ENCODE results near the gene TTC3.

Gene TTC3

GRCh38 chr21:37233551-37234146 is 160.6 kb downstream of the TTC3 start:
- H3K4me3 ChIP-seq (ENCODE audit: low read depth, low read length), result no peak overlapping the region
- DNase-seq (ENCODE audit: low read depth), result no peak
- no peak for TF ChIP-seq CTCF (IDR thresholded peaks at IDR 0.05; ENCODE audit: insufficient read depth, low read depth, low read length, missing control alignments)

GRCh38 chr21:37237346-37237745 is 164.3 kb downstream of the TTC3 start:
- H3K4me3 ChIP-seq (ENCODE audit: low read depth, low read length), result no peak overlapping the region
- TF ChIP-seq CTCF (IDR thresholded peaks at IDR 0.05; ENCODE audit: insufficient read depth, low read depth, low read length, missing control alignments), result no peak
- no peak for DNase-seq (ENCODE audit: low read depth)

- TF ChIP-seq CTCF (IDR thresholded peaks at IDR 0.05; ENCODE audit: insufficient read depth, low read depth, low read length, missing control alignments), result no peak
- DNase-seq (ENCODE audit: low read depth), result no peak
Measured at GRCh38 chr21:37237764-37238163, 164.7 kb downstream of the TTC3 start.

GRCh38 chr21:37240978-37241377 is 167.9 kb downstream of the TTC3 start:
- no peak for DNase-seq (ENCODE audit: low read depth)
- H3K4me3 ChIP-seq (ENCODE audit: low read depth, low read length), result no peak overlapping the region
- TF ChIP-seq CTCF (IDR thresholded peaks at IDR 0.05; ENCODE audit: insufficient read depth, low read depth, low read length, missing control alignments), result no peak

More at GRCh38 chr21:37237764-37238163, 164.7 kb downstream of the TTC3 start:
- H3K4me3 ChIP-seq (ENCODE audit: low read depth, low read length), result no peak overlapping the region

GRCh38 chr21:37241426-37241825 is 168.4 kb downstream of the TTC3 start:
- H3K4me3 ChIP-seq (ENCODE audit: low read depth, low read length), result no peak overlapping the region
- DNase-seq (ENCODE audit: low read depth), result no peak
- no peak for TF ChIP-seq CTCF (IDR thresholded peaks at IDR 0.05; ENCODE audit: insufficient read depth, low read depth, low read length, missing control alignments)

- no peak for DNase-seq (ENCODE audit: low read depth)
- no peak for TF ChIP-seq CTCF (IDR thresholded peaks at IDR 0.05; ENCODE audit: insufficient read depth, low read depth, low read length, missing control alignments)
- no peak overlapping the region for H3K4me3 ChIP-seq (ENCODE audit: low read depth, low read length)
Measured at GRCh38 chr21:37243961-37244360, 170.9 kb downstream of the TTC3 start.

- H3K4me3 ChIP-seq (ENCODE audit: low read depth, low read length), result no peak overlapping the region
- no peak for DNase-seq (ENCODE audit: low read depth)
- no peak for TF ChIP-seq CTCF (IDR thresholded peaks at IDR 0.05; ENCODE audit: insufficient read depth, low read depth, low read length, missing control alignments)
Measured at GRCh38 chr21:37244501-37245095, 171.5 kb downstream of the TTC3 start.

All from GM12865 (cell line).